Sigmoid colon (tissue), 7 donors: Measurements from ENCODE around the gene AUTS2. TPM values are rescaled to one million over a fixed set of nuclear protein-coding genes. Genes with fewer than 3 reads are reported as not detected.

ENCODE experiments used
- DNase-seq: peaks from one replicate; pipeline ENCODE4 v3.0.0-alpha.2; 2019
- H3K27ac ChIP-seq, 4 donors: fragments of 200-600 bp; sonication (generic); one replicate each; pipeline ENCODE4 v1.5.1; 2016 to 2019; ENCODE audit warnings: mild to moderate bottlenecking in 1 of 4
- H3K27me3 ChIP-seq, 3 donors: fragments of 200-600 bp; sonication (generic); one replicate each; pipeline ENCODE4 v1.5.1; 2019; ENCODE audit warnings: mild to moderate bottlenecking in 1 of 3
- H3K36me3 ChIP-seq, 4 donors: fragments of 200-600 bp; sonication (generic); one replicate each; pipeline ENCODE4 v1.5.1; 2016 to 2019
- H3K4me1 ChIP-seq, 4 donors: fragments of 200-600 bp; sonication (generic); one replicate each; pipeline ENCODE4 v1.5.1; 2017 to 2019
- H3K4me3 ChIP-seq, 4 donors: fragments of 200-600 bp; sonication (generic); one replicate each; pipeline ENCODE4 v1.5.1; 2017 to 2019; ENCODE audit warnings: mild to moderate bottlenecking in 2 of 4, moderate library complexity in 1 of 4
- H3K9me3 ChIP-seq, 4 donors: fragments of 200-600 bp in 3 of 4; sonication (generic) in 3 of 4; one replicate each; pipeline versions ENCODE4 v1.5.1 to v1.6.1; 2013 to 2019
- EP300 ChIP-seq, 4 donors: sonication (generic); formaldehyde crosslinking; IDR thresholded peaks; one replicate each; pipeline ENCODE4 v1.6.1; 2017; ENCODE audit warnings: antibody characterized with exemption in 4 of 4
- POLR2A ChIP-seq, 2 donors: fragments of 450-650 bp; IDR thresholded peaks; one replicate each; pipeline ENCODE4 v1.6.1; 2016; ENCODE audit warnings: antibody characterized with exemption in 2 of 2, mild to moderate bottlenecking in 2 of 2, moderate library complexity in 2 of 2
- POLR2AphosphoS5 ChIP-seq, 4 donors: sonication (generic); formaldehyde crosslinking; IDR thresholded peaks; one replicate each; pipeline ENCODE4 v1.6.1; 2017; ENCODE audit warnings: antibody characterized with exemption in 4 of 4
- WGBS, 2 donors: extraction: QIAGEN DNeasy Blood & Tissue Kit; methylation state at CpG; one replicate each; pipeline ENCODE4 v1.1.7; 2013; 5-methylcytosine and 5-hydroxymethylcytosine counted together
- intact Hi-C: fragments of 100-400 bp; cut with DNase I; formaldehyde crosslinking; loops from one replicate; pipeline ENCODE4 v1.15.1; 2023
- polyA plus RNA-seq, 3 donors: library from polyadenylated mRNA; stranded (reverse); fragments of 200-250 nt; gene quantifications; one replicate each; pipeline ENCODE4 v1.2.3, GENCODE V29; 2013
- total RNA-seq, 4 donors: library from RNA; depleted of rRNA; stranded (reverse); fragments of >200 nt; gene quantifications; one replicate each; pipeline ENCODE4 v1.1.0, GENCODE V29; 2016
- TF ChIP-seq, protein P1 (sequence below), 4 experiments: fragments of 450-650 bp in 3 of 4; fragments of 200-600 bp in 1 of 4; IDR thresholded peaks; one replicate each; pipeline ENCODE4 v1.5.1; 2016 to 2019; ENCODE audit warnings: antibody characterized with exemption in 4 of 4, mild to moderate bottlenecking in 3 of 4, moderate library complexity in 2 of 4
- donor health status: healthy with polysubstance abuse.
- donor health status: Bipolar disorder and iron deficiency.
- donor health status: healthy.

The AUTS2 gene
- total and polyA plus RNA-seq, 7 donors, result 3.6 to 55.7 (median 25.5) TPM

DNA sequence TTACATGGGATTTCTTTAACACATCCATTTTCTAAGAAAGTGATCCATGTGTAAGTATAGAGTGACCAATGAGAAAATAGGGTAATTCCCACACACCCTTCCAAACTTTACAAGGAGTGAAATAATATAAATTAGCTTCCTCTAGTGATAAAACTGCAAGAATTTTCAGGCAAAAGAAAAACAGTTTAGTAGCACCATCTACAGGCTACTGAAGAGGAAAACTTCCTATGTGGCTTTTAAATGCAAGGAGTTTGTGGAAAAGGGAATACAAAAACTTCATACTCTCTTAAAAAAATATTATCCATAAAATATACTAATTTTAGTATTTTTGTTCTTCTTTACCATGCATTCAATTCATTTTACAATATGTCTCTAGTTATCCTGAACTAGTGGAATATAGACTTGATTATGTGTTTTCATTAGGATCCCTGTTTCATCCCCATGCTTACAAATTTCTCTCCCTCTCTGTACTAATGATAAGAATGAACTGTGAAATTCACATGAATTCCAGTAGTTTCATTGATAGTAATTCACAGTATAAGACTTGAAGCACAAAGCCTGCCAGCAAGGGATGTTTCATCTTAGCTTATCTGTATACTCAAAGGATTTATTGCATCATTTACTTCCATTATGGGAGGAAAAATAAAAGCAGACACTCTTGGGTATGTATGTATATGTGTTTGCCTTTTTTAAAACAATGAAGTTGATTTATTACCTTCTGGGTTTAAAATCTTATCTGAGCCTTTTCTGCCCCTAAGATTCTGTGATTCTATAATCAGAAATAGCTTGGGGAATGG lies 442.9 kb downstream of the AUTS2 start:
- H3K4me3 ChIP-seq, result no peak overlapping the region
- H3K27ac ChIP-seq, result no peak overlapping the region
- intact Hi-C loops, result loop anchor here (5.0 kb wide), 1 partner anchor 656 kb away; no protein-coding TSS in a partner anchor
- TF ChIP-seq, protein P1, sequence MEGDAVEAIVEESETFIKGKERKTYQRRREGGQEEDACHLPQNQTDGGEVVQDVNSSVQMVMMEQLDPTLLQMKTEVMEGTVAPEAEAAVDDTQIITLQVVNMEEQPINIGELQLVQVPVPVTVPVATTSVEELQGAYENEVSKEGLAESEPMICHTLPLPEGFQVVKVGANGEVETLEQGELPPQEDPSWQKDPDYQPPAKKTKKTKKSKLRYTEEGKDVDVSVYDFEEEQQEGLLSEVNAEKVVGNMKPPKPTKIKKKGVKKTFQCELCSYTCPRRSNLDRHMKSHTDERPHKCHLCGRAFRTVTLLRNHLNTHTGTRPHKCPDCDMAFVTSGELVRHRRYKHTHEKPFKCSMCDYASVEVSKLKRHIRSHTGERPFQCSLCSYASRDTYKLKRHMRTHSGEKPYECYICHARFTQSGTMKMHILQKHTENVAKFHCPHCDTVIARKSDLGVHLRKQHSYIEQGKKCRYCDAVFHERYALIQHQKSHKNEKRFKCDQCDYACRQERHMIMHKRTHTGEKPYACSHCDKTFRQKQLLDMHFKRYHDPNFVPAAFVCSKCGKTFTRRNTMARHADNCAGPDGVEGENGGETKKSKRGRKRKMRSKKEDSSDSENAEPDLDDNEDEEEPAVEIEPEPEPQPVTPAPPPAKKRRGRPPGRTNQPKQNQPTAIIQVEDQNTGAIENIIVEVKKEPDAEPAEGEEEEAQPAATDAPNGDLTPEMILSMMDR (IDR thresholded peaks at IDR 0.05), result peak in 1 of 4 experiments; percentile 33
- TF ChIP-seq EP300 (IDR thresholded peaks at IDR 0.05), result no peak
- no peak for DNase-seq
- no peaks in the 10 kb centered on the region for H3K9me3 ChIP-seq
- no peaks in the 10 kb centered on the region for H3K36me3 ChIP-seq
- H3K27me3 ChIP-seq, result no peaks in the 10 kb centered on the region
- peaks cover 0 to 30% (median 26%) of the 10 kb centered on the region in 4 donors for H3K4me1 ChIP-seq

DNA sequence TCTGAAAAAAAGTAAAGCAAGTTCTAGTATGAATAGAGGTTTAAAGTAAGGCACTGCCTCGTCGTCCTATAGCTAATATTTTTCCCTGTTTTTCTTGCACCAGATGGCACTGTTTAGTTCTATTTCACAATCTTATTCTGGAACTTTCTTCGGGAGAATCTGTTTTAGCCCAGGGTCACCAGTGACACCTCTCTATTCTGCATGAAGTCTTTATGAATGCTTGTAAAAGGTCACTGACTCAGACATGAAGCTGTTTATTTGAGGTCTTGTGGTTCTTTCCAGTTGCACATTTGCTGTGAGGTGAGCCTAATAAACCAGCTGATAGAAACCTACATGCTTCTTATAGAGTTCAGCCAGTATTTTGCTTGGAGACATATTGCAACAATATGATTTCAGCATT lies 444.3 kb downstream of the AUTS2 start:
- H3K4me3 ChIP-seq, result no peak overlapping the region
- no peaks in the 10 kb centered on the region for H3K9me3 ChIP-seq
- 6 to 42% methylated on average over 3 of the region's 3 CpGs for WGBS, 2 donors
- no peak for TF ChIP-seq EP300 (IDR thresholded peaks at IDR 0.05)
- TF ChIP-seq POLR2AphosphoS5 (IDR thresholded peaks at IDR 0.05), result no peak
- TF ChIP-seq, protein P1 (IDR thresholded peaks at IDR 0.05), result peak in 1 of 4 experiments; percentile 11
- TF ChIP-seq POLR2A (IDR thresholded peaks at IDR 0.05), result no peak
- intact Hi-C loops, result loop anchor here (5.0 kb wide), 1 partner anchor 655 kb away; no protein-coding TSS in a partner anchor
- no peaks in the 10 kb centered on the region for H3K27me3 ChIP-seq
- H3K27ac ChIP-seq, result no peak overlapping the region
- DNase-seq, result no peak
- no peaks in the 10 kb centered on the region for H3K36me3 ChIP-seq
- H3K4me1 ChIP-seq, result peaks cover 0 to 26% (median 22%) of the 10 kb centered on the region in 4 donors

DNA sequence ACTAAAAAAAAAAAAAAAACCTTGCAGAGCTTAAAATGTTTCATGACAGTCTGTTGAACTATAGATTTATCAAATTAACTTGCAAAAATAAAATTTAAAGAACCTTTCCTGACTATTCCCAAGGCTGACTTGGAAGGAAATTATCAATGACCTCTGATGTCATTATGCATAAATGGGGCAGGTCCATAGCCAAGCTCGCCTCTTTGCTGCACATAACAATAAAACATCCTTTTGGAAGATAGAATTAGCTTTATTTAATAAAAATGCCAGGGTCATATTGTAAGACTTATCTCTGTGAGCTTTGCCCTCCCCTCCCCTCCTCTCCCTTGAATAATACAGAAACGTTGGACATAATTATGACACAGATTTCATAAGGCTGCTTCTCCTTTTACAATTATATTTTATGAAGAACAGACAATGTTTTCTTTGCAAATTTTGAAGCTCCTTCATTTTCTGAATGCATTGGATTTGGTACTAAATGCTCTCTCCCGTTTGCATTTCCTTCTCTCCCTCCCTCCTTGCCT lies 444.8 kb downstream of the AUTS2 start:
- intact Hi-C loops, result loop anchor here (5.0 kb wide), 1 partner anchor 654 kb away; no protein-coding TSS in a partner anchor
- no peaks in the 10 kb centered on the region for H3K27me3 ChIP-seq
- peaks cover 0 to 26% (median 22%) of the 10 kb centered on the region in 4 donors for H3K4me1 ChIP-seq
- 14 to 54% methylated on average over 3 of the region's 3 CpGs for WGBS, 2 donors
- no peak overlapping the region for H3K27ac ChIP-seq
- DNase-seq, result no peak
- TF ChIP-seq POLR2A (IDR thresholded peaks at IDR 0.05), result no peak
- TF ChIP-seq, protein P1 (IDR thresholded peaks at IDR 0.05), result no peak
- no peak for TF ChIP-seq POLR2AphosphoS5 (IDR thresholded peaks at IDR 0.05)
- TF ChIP-seq EP300 (IDR thresholded peaks at IDR 0.05), result no peak
- H3K9me3 ChIP-seq, result no peaks in the 10 kb centered on the region
- H3K4me3 ChIP-seq, result no peak overlapping the region
- H3K36me3 ChIP-seq, result no peaks in the 10 kb centered on the region

GRCh38 chr7:70044064-70044463 lies 445.8 kb downstream of the AUTS2 start:
- Histone ChIP-seq H3K9me3 (no peaks in the 10 kb centered on the region), H3K36me3 (no peaks in the 10 kb centered on the region), H3K4me3 (no peak overlapping the region), H3K27ac (no peak overlapping the region), H3K4me1 (peaks cover 0 to 26% (median 22%) of the 10 kb centered on the region in 4 donors), H3K27me3 (no peaks in the 10 kb centered on the region)
- 15 to 52% methylated on average over 1 of the region's 1 CpG for WGBS, 2 donors
- TF ChIP-seq, protein P1 (IDR thresholded peaks at IDR 0.05), result no peak
- TF ChIP-seq POLR2A (IDR thresholded peaks at IDR 0.05) (no peak), POLR2AphosphoS5 (IDR thresholded peaks at IDR 0.05) (peak in 3 of 4 donors; percentile 9 to 70 (median 66)), EP300 (IDR thresholded peaks at IDR 0.05) (peak in 1 of 4 donors; percentile 7)
- no peak for DNase-seq
- intact Hi-C loops, result loop anchor here (5.0 kb wide), 1 partner anchor 653 kb away; no protein-coding TSS in a partner anchor
